Adrenal gland (tissue), 12 donors: ENCODE measurements around the gene SPACA4. TPM values are rescaled to one million over a fixed set of nuclear protein-coding genes. Genes with fewer than 3 reads are reported as not detected.
A peak's percentile ranks its signal among the peaks of the same experiment; 100 is the strongest.

Source experiments
- DNase-seq, 7 donors: peaks; one replicate each; pipeline ENCODE4 v3.0.0-alpha.2; 2019 to 2020
- H3K27ac ChIP-seq, 5 donors: fragments of 200-600 bp; sonication (generic) in 4 of 5; 1 replicate in 3 of 5; 2 replicates in 2 of 5; pipeline versions ENCODE4 v1.5.1 to v1.8.0; 2016 to 2020; ENCODE audit warnings: mild to moderate bottlenecking in 1 of 5
- H3K27me3 ChIP-seq: fragments of 200-600 bp; 2 replicates; pipeline ENCODE4 v1.8.0; 2021
- H3K36me3 ChIP-seq, 2 donors: fragments of 200-600 bp; replicated peaks in 1 of 2; 1 replicate in 1 of 2; 2 replicates in 1 of 2; pipeline versions ENCODE4 v1.5.1 to v1.8.0; 2018 to 2022
- H3K4me1 ChIP-seq, 2 donors: fragments of 200-600 bp; replicated peaks in 1 of 2; 1 replicate in 1 of 2; 2 replicates in 1 of 2; pipeline versions ENCODE4 v1.5.1 to v1.8.0; 2018 to 2021
- H3K4me3 ChIP-seq, 4 donors: fragments of 200-600 bp; sonication (generic) in 3 of 4; one replicate each; pipeline ENCODE4 v1.5.1; 2016 to 2018
- H3K9me3 ChIP-seq, 3 donors: fragments of 200-600 bp; sonication (generic) in 1 of 3; replicated peaks in 1 of 3; 1 replicate in 2 of 3; 2 replicates in 1 of 3; pipeline versions ENCODE4 v1.5.1 to v1.8.0; 2016 to 2021
- CTCF ChIP-seq, 6 experiments: fragments of 450-650 bp in 4 of 6; fragments of 200-600 bp in 2 of 6; sonication (generic) in 1 of 6; IDR thresholded peaks; 1 replicate in 5 of 6; 2 replicates in 1 of 6; pipeline versions ENCODE4 v1.5.1 to v1.8.0; 2016 to 2021; ENCODE audit warnings: antibody characterized with exemption in 6 of 6, mild to moderate bottlenecking in 2 of 6, moderate library complexity in 1 of 6
- POLR2A ChIP-seq, 2 donors: fragments of 450-650 bp; IDR thresholded peaks; one replicate each; pipeline ENCODE4 v1.6.1; 2017; ENCODE audit warnings: antibody characterized with exemption in 2 of 2, mild to moderate bottlenecking in 2 of 2, moderate library complexity in 1 of 2
- WGBS, 4 donors: extraction: QIAGEN DNeasy Blood & Tissue Kit in 2 of 4; methylation state at CpG; one replicate each; pipeline versions ENCODE4 v1.1.5 to v1.1.7; 2013 to 2017; 5-methylcytosine and 5-hydroxymethylcytosine counted together
- intact Hi-C, 2 donors: fragments of 100-400 bp; cut with DNase I; formaldehyde crosslinking; loops; one replicate each; pipeline versions ENCODE4 v1.14.1 to v1.15.0; 2022 to 2023
- polyA plus RNA-seq, 3 donors: library from polyadenylated mRNA; stranded (reverse); fragments of 200-250 nt in 2 of 3; fragments of 350-450 nt in 1 of 3; fragmentation: Illumina TruSeq in 1 of 3; extraction: RNeasy Lipid Tissue Mini Kit (QIAGEN cat#74804) in 1 of 3; gene quantifications; one replicate each; pipeline ENCODE4 v1.2.3, GENCODE V29; 2013 to 2014
- total RNA-seq, 9 donors: library from RNA; depleted of rRNA in 4 of 9; stranded (reverse); fragments of >200 nt in 4 of 9; fragments of 120-200 nt in 1 of 9; fragmentation: NEBNext Ultra II Directional in 1 of 9; extraction: Animal tissue kit (Norgen Biotek cat#: 25700) in 1 of 9; gene quantifications; one replicate each; pipeline versions ENCODE4 v1.1.0 to v1.2.4, GENCODE V29; 2013 to 2023
- donor health status: healthy with polysubstance abuse.
- donor health status: Bipolar disorder and iron deficiency.
- donor health status: DM: yes; HTN: yes; CAD: no.
- donor health status: DM: no; HTN: no; CAD: no.
- donor health status: DM: no; HTN: no; CAD: no.
- donor health status: DM: yes; HTN: yes; CAD: no.

Gene SPACA4
- total and polyA plus RNA-seq, 12 donors: not detected

GRCh38 chr19:48624791-48625723 lies 18.5 kb downstream of the SPACA4 start:
- Histone ChIP-seq H3K9me3 (no peaks in the 10 kb centered on the region), H3K27me3 (no peaks in the 10 kb centered on the region), H3K27ac (peak overlapping the region in 4 of 5 donors; percentile 58 to 89 (median 79)), H3K36me3 (no peaks in the 10 kb centered on the region), H3K4me1 (peaks cover 17 to 31% of the 10 kb centered on the region in 2 donors), H3K4me3 (peak overlapping the region in 1 of 4 donors; percentile 65)
- intact Hi-C loops: no loop called here
- TF ChIP-seq CTCF (IDR thresholded peaks at IDR 0.05) (no peak), POLR2A (IDR thresholded peaks at IDR 0.05) (no peak)
- DNase-seq: peak in 2 of 7 donors; percentile 25 to 45
- 61 to 65% (median 63%) methylated on average over 24 of the region's 24 CpGs for WGBS, 4 donors

GRCh38 chr19:48625891-48626327 lies 19.4 kb downstream of the SPACA4 start:
- Histone ChIP-seq H3K4me1 (peaks cover 24 to 37% of the 10 kb centered on the region in 2 donors), H3K27ac (no peak overlapping the region), H3K27me3 (no peaks in the 10 kb centered on the region), H3K4me3 (no peak overlapping the region), H3K9me3 (no peaks in the 10 kb centered on the region), H3K36me3 (no peaks in the 10 kb centered on the region)
- DNase-seq: peak in 4 of 7 donors; percentile 32 to 62 (median 49)
- TF ChIP-seq CTCF (IDR thresholded peaks at IDR 0.05) (no peak), POLR2A (IDR thresholded peaks at IDR 0.05) (no peak)
- WGBS, 4 donors: 93 to 98% (median 96%) methylated on average over 9 to 30 of the region's 30 CpGs
- intact Hi-C loops: no loop called here

- Histone ChIP-seq H3K27me3 (no peaks in the 10 kb centered on the region), H3K4me1 (peaks cover 26 to 47% of the 10 kb centered on the region in 2 donors), H3K4me3 (no peak overlapping the region), H3K27ac (no peak overlapping the region), H3K9me3 (no peaks in the 10 kb centered on the region), H3K36me3 (peaks cover 0 to 7% of the 10 kb centered on the region in 2 donors)
- intact Hi-C loops: no loop called here
- DNase-seq: peak in 2 of 7 donors; percentile 32 to 59
- 55 to 75% (median 72%) methylated on average over 1 to 6 of the region's 6 CpGs for WGBS, 4 donors
- TF ChIP-seq CTCF (IDR thresholded peaks at IDR 0.05): no peak
- no peak for TF ChIP-seq POLR2A (IDR thresholded peaks at IDR 0.05)
These were observed 20.8 kb downstream of the SPACA4 start for GRCh38 chr19:48627201-48627864.

GRCh38 chr19:48627865-48628314 lies 21.3 kb downstream of the SPACA4 start:
- no peaks in the 10 kb centered on the region for H3K27me3 ChIP-seq
- peaks cover 30 to 49% of the 10 kb centered on the region in 2 donors for H3K4me1 ChIP-seq
- TF ChIP-seq POLR2A (IDR thresholded peaks at IDR 0.05): no peak
- TF ChIP-seq CTCF (IDR thresholded peaks at IDR 0.05): no peak
- H3K4me3 ChIP-seq: no peak overlapping the region
- H3K27ac ChIP-seq: no peak overlapping the region
- peaks cover 0 to 7% of the 10 kb centered on the region in 2 donors for H3K36me3 ChIP-seq
- 87 to 92% (median 90%) methylated on average over 2 to 17 of the region's 17 CpGs for WGBS, 4 donors
- no peaks in the 10 kb centered on the region for H3K9me3 ChIP-seq
- DNase-seq: peak in 3 of 7 donors; percentile 33 to 59 (median 51)
- intact Hi-C loops: no loop called here
